Endometrial microvascular endothelial cells (primary cell): Measurements from ENCODE around the gene AMOTL1. TPM values are rescaled to one million over a fixed set of nuclear protein-coding genes. Genes with fewer than 3 reads are reported as not detected.
"Not testable (repeated sequence)": the region's sequence is repeated elsewhere in the genome, so short reads cannot be mapped to it uniquely, and the experiment has no call there.

Experiments
- in situ Hi-C: cut with HindIII; loops from 2 replicates; pipeline ENCODE4 v1.10.0; 2017; ENCODE audit warnings: low sequenced_read_pairs, low pct_unique_long_range_greater_than_20kb; ENCODE audit errors: inconsistent ontology term
- total RNA-seq: library from RNA; depleted of rRNA; stranded (reverse); fragments of >200 nt; gene quantifications from one replicate; pipeline ENCODE4 v1.2.3, GENCODE V29; 2015; ENCODE audit errors: inconsistent ontology term

AMOTL1 gene
- total RNA-seq, 1 donor from 2014 or later, result 21.9 TPM

- in situ Hi-C loops, result no loop called here
Observed at GRCh38 chr11:94884376-94884775, 116.2 kb downstream of the AMOTL1 start.

- in situ Hi-C loops, result no loop called here
Observed at GRCh38 chr11:94885133-94885532, 117.0 kb downstream of the AMOTL1 start.

GRCh38 chr11:94885581-94885980 lies 117.4 kb downstream of the AMOTL1 start:
- in situ Hi-C loops, result no loop called here

- in situ Hi-C loops, result no loop called here
Observed at GRCh38 chr11:94888204-94888603, 120.0 kb downstream of the AMOTL1 start.

DNA sequence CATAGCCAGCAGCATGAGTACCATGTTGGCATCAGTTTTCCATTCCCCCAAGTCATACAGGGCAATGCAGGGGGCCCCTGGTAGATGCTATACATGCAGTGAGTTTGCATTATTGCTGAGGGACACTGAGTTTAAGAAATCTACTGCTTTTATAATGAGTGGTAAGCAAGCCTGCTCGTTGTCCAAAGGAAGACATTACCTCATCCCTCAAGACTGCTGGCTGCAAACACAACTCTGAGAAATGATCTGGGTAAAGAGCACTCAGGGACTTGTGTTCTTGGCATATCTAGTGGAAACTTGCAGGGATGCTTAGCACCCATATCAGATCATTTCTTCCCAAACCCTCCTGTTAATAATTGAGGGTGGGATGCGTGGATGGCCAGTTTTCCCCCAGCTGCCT lies 127.3 kb downstream of the AMOTL1 start:
- in situ Hi-C loops, result no loop called here

DNA sequence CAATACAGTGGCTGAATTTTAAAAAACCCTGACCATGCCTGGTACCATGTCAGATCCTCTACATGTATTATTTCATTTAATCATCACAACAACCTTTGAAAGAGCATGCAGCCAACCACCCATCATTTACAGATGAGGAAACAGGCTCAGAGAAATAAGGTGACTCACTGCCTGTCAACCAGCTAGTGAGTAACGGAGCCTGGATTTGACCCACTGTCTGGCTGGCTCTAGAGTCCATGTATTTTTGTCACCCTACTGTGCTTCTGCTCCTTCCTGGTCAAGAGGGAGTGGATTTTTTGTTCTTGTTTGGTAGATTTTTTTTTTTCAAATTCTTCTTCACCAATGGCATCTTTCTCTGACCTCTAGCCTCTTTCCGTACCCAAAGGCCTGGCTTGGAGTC lies 127.8 kb downstream of the AMOTL1 start:
- in situ Hi-C loops, result no loop called here

- in situ Hi-C loops, result no loop called here
Observed at GRCh38 chr11:94897330-94897768, 129.2 kb downstream of the AMOTL1 start.

DNA sequence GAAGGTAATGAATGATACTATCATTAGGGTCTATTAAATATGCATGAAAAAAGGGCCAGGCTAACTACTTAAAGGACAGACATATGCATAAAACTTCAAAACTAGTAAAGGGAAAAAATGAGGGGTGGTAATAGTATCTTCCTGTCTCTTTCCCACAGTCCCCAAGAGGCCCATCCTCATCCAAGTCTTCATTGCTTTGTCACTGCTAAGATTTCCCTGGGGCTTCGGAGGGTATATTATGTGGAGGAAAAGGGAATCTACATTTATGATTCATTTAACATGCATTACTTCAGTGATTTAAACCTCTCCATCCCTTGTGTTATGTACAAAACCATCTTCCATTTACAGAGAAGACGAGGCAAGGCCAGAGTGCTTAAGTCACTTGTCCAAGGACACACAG lies 139.1 kb downstream of the AMOTL1 start:
- in situ Hi-C loops, result no loop called here

GRCh38 chr11:94909371-94909820 lies 141.2 kb downstream of the AMOTL1 start:
- in situ Hi-C loops, result no loop called here

DNA sequence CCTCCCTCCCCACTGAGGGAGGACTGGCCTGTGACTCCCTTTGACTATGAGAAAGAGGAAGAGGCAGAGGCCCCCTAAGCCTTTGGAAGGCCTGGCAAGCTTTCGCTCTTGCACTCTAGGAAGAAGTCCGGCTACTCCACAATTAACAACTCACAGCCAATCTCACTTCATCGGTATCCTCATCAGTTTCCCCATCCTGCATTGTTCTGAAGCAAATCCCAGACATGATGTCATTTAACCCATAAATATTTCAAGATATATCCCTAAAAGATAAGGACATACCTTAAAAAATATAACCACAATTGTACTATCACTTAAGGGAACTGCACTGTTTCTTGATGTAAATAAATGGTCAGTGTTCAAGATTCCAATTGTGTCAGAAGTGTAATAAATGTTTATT lies 142.1 kb downstream of the AMOTL1 start:
- in situ Hi-C loops, result no loop called here

DNA sequence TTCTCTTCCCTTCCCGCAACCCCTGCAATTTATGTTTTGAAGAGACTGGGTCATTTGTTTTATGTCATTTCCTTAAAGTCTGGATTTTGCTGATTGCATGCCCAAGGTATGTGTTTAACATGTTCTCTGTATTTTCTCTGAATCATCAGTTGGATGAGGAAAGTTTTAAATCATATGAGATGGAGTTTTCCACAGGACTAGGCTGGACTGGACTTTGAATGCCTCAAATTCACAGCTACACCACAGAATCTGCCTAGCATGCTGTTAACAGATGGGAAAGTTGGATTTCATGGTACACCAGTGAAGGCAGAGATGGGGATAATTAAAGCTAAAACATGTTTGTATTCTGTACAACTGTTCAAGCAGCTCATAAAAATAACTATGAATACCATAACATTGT lies 142.6 kb downstream of the AMOTL1 start:
- in situ Hi-C loops, result no loop called here

DNA sequence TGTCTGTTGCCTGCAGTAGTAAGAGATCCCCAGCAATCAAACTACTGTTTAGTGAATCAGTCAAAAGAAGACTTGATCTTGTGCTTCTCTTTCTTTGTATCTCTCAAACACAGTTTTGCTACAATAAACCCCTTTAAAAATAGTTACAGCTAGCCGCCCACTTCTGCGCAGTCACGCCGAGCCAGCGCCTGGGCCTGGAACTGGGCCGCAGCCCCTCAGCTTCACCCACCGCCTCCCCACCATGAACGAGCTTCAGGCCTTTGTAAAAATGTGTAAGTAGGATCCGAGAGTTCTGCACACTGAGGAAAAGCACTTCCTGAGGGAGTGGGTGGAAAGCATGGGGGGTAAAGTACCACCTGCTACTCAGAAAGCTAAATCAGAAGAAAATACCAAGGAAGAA lies 144.7 kb downstream of the AMOTL1 start:
- in situ Hi-C loops, result no loop called here

GRCh38 chr11:94913718-94914394 lies 145.7 kb downstream of the AMOTL1 start:
- in situ Hi-C loops, result not testable (repeated sequence)

GRCh38 chr11:94920311-94920710 lies 152.2 kb downstream of the AMOTL1 start:
- in situ Hi-C loops, result no loop called here

DNA sequence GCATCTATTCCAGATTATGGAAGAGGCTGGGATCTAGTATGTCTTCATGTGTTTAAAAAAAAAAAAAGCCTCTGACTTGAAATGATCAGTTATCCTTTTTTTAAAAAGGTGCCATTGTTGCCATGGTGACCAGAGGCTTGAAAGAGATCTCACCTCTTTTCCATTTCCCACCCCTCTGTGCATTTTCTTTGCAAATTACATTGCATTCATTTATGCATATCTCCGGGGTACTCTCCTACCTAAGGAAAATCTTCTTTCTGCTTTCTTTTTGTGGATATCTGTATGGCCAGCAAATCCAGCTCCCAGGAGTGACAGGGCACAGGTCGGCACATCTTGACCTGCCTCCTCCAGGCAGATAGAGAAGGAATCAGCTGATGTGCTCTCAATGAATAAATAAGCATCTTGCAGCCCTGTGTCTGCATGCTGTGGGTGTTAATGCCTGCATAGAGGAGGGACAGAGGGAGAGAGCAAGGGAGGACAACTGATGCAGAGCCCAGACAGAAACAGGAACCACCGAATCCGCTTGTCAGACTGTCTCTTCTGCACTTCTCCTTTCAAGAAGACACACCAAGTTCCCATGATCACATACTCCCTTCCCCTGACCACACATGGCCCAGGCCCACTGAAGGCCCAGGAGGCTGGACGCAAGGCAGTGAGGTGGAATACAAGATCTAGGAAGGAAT lies 154.3 kb downstream of the AMOTL1 start:
- in situ Hi-C loops, result no loop called here

- in situ Hi-C loops, result no loop called here
Observed at GRCh38 chr11:94923004-94923334, 154.8 kb downstream of the AMOTL1 start.

DNA sequence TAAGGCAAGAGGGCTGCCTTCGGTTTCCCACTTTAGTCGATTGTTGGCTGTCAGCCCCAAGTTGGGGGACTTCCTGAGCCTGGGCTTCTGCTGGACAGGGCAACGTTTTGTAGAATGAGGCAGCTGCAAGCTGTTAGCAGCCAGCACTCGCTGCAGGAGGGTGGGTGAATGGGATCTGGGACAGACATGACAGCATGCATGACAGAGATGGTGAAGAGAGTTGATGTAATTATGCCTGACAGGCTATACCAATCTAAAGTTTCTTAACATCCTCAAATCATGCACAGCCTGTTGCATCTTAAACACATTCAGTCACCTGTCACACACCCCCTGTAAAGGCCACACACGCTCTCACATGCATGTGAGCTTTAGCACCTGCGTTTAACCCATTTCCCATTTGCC lies 156.0 kb downstream of the AMOTL1 start:
- in situ Hi-C loops, result no loop called here

GRCh38 chr11:94924612-94925011 lies 156.5 kb downstream of the AMOTL1 start:
- in situ Hi-C loops, result no loop called here

GRCh38 chr11:94925422-94926270 lies 157.5 kb downstream of the AMOTL1 start:
- in situ Hi-C loops, result no loop called here

- in situ Hi-C loops, result no loop called here
Observed at GRCh38 chr11:94926271-94926625, 158.1 kb downstream of the AMOTL1 start.
